Psoas muscle (tissue), 8 donors: ENCODE measurements around the gene FADS2. TPM values are rescaled to one million over a fixed set of nuclear protein-coding genes. Genes with fewer than 3 reads are reported as not detected.

ENCODE experiments used
- ATAC-seq, 4 donors: fragments of 200-7000 bp; cut with Tn5 transposase; one replicate each; pipeline ENCODE4 v1.9.1; 2020; ENCODE audit warnings: moderate library complexity in 3 of 4, mild to moderate bottlenecking in 2 of 4
- DNase-seq, 2 donors: peaks; one replicate each; pipeline ENCODE4 v3.0.0-alpha.2; 2020
- H3K27ac ChIP-seq: fragments of 200-600 bp; one replicate; pipeline ENCODE4 v1.8.0; 2022
- H3K27me3 ChIP-seq, 3 donors: fragments of 200-600 bp in 1 of 3; one replicate each; pipeline versions ENCODE4 v1.6.1 to v1.8.0; 2013 to 2022; ENCODE audit warnings: low read length in 2 of 3, mild to moderate bottlenecking in 2 of 3, moderate library complexity in 1 of 3; ENCODE audit not compliant: insufficient read depth in 3 of 3
- H3K36me3 ChIP-seq, 2 donors: fragments of 200-600 bp in 1 of 2; one replicate each; pipeline versions ENCODE4 v1.6.1 to v1.8.0; 2013 to 2022; ENCODE audit warnings: low read depth in 1 of 2, mild to moderate bottlenecking in 1 of 2, moderate library complexity in 1 of 2; ENCODE audit not compliant: insufficient read depth in 1 of 2
- H3K4me1 ChIP-seq: fragments of 200-600 bp; one replicate; pipeline ENCODE4 v1.8.0; 2022
- H3K4me3 ChIP-seq: fragments of 200-600 bp; one replicate; pipeline ENCODE4 v1.8.0; 2022; ENCODE audit warnings: mild to moderate bottlenecking
- H3K9me3 ChIP-seq: fragments of 200-600 bp; one replicate; pipeline ENCODE4 v1.8.0; 2022
- WGBS, 3 donors: extraction: QIAGEN DNeasy Blood & Tissue Kit; methylation state at CpG; one replicate each; pipeline versions ENCODE4 v1.1.6 to v1.1.7; 2013; 5-methylcytosine and 5-hydroxymethylcytosine counted together
- intact Hi-C, 2 donors: fragments of 100-400 bp; cut with DNase I; formaldehyde crosslinking; loops; one replicate each; pipeline versions ENCODE4 v1.11.0 to v1.14.2; 2022
- polyA plus RNA-seq, 3 donors: library from polyadenylated mRNA; stranded (reverse); fragments of 200-250 nt; gene quantifications; one replicate each; pipeline ENCODE4 v1.2.3, GENCODE V29; 2013
- total RNA-seq, 4 donors: library from RNA; stranded (reverse); fragmentation: NEBNext Ultra II Directional in 2 of 4; extraction: Animal tissue kit (Norgen Biotek cat#: 25700) in 2 of 4; gene quantifications; one replicate each; pipeline versions ENCODE4 v1.2.1 to v1.2.4, GENCODE V29; 2021 to 2023
- TF ChIP-seq, protein P1 (sequence below): fragments of 200-600 bp; IDR thresholded peaks from one replicate; pipeline ENCODE4 v1.8.0; 2022; ENCODE audit warnings: antibody characterized with exemption
- donor health status: healthy with polysubstance abuse.
- donor health status: DM: no; HTN: no; CAD: no; lungs with moderate emphysema.
- donor health status: Bipolar disorder and iron deficiency.
- donor health status: healthy.
- donor health status: DM: yes; HTN: yes; CAD: no.
- donor health status: DM: no; HTN: no; CAD: no.
- donor health status: DM: no; HTN: no; CAD: no.
- donor health status: DM: yes; HTN: yes; CAD: no.

Gene FADS2
- total and polyA plus RNA-seq, 7 donors, result 2.2 to 8.4 (median 5.5) TPM

GRCh38 chr11:61912530-61912898 is 84.4 kb downstream of the FADS2 start:
- Histone ChIP-seq H3K36me3 (no peaks in the 10 kb centered on the region), H3K4me3 (no peak overlapping the region), H3K27ac (no peak overlapping the region), H3K9me3 (no peaks in the 10 kb centered on the region), H3K4me1 (no peaks in the 10 kb centered on the region), H3K27me3 (peaks cover 0 to under 1% (median under 1%) of the 10 kb centered on the region in 3 donors)
- WGBS, 3 donors, result 85 to 88% (median 88%) methylated on average over 6 of the region's 6 CpGs
- intact Hi-C loops, result no loop called here
- DNase-seq (no peak), ATAC-seq (peak in 1 of 4 donors; percentile 17)
- TF ChIP-seq, protein P1, sequence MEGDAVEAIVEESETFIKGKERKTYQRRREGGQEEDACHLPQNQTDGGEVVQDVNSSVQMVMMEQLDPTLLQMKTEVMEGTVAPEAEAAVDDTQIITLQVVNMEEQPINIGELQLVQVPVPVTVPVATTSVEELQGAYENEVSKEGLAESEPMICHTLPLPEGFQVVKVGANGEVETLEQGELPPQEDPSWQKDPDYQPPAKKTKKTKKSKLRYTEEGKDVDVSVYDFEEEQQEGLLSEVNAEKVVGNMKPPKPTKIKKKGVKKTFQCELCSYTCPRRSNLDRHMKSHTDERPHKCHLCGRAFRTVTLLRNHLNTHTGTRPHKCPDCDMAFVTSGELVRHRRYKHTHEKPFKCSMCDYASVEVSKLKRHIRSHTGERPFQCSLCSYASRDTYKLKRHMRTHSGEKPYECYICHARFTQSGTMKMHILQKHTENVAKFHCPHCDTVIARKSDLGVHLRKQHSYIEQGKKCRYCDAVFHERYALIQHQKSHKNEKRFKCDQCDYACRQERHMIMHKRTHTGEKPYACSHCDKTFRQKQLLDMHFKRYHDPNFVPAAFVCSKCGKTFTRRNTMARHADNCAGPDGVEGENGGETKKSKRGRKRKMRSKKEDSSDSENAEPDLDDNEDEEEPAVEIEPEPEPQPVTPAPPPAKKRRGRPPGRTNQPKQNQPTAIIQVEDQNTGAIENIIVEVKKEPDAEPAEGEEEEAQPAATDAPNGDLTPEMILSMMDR, result no peak

- H3K4me3 ChIP-seq, result no peak overlapping the region
These were observed 85.0 kb downstream of the FADS2 start for GRCh38 chr11:61912991-61913698.

DNA sequence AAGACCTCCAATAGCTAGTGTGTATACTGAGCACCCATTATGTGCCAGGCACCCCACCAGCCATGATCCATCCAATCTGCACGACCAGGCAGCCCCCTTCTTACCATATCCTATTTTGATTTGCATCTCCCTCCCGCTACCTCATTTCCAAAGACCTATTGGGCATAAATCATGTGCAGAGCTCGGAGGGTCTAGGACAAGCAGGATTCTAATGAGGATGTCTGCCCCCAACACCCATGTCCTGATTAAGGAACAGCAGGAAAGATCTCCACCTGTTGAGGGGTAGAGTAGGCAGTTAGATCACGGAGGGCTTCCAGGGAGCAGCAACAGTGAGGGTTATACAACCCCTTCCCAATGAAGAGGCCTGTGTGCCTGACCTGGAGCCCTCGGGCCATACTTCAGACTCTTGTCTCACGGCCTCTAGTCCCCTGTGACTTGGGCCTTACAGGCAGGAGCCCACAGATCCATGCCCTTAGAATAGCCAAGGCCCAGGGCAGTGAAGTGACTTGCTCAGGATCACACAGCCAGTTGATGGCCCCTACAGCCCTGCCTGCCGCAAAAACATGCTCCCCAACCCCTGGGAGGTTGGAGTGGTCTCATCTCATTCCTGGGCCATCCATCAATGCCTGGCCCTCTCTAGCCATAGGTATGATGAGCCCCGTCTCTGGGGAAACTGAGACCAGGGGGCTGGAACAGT is 85.7 kb downstream of the FADS2 start:
- Histone ChIP-seq H3K4me1 (no peaks in the 10 kb centered on the region), H3K36me3 (no peaks in the 10 kb centered on the region), H3K4me3 (no peak overlapping the region), H3K27ac (no peak overlapping the region), H3K9me3 (no peaks in the 10 kb centered on the region), H3K27me3 (peaks cover 0 to 11% (median 5%) of the 10 kb centered on the region in 3 donors)
- no peak for DNase-seq
- 77 to 86% (median 78%) methylated on average over 8 of the region's 8 CpGs for WGBS, 3 donors
- ATAC-seq, result no peak
- intact Hi-C loops, result no loop called here
- TF ChIP-seq, protein P1, result no peak

More at GRCh38 chr11:61912991-61913698, 85.0 kb downstream of the FADS2 start:
- TF ChIP-seq, protein P1, result no peak
- no peak overlapping the region for H3K27ac ChIP-seq
- no peaks in the 10 kb centered on the region for H3K9me3 ChIP-seq
- intact Hi-C loops, result no loop called here
- no peaks in the 10 kb centered on the region for H3K36me3 ChIP-seq
- DNase-seq (no peak), ATAC-seq (no peak)
- peaks cover 0 to 6% (median 3%) of the 10 kb centered on the region in 3 donors for H3K27me3 ChIP-seq
- H3K4me1 ChIP-seq, result no peaks in the 10 kb centered on the region
- 68 to 74% (median 71%) methylated on average over 18 of the region's 18 CpGs for WGBS, 3 donors

- Histone ChIP-seq H3K4me3 (peak overlapping the region; percentile 69), H3K4me1 (no peaks in the 10 kb centered on the region), H3K27me3 (peaks cover 0 to 17% (median 5%) of the 10 kb centered on the region in 3 donors), H3K36me3 (no peaks in the 10 kb centered on the region), H3K27ac (no peak overlapping the region), H3K9me3 (no peaks in the 10 kb centered on the region)
- DNase-seq (no peak), ATAC-seq (no peak)
- TF ChIP-seq, protein P1, result no peak
- intact Hi-C loops, result no loop called here
- 83 to 84% (median 83%) methylated on average over 7 of the region's 7 CpGs for WGBS, 3 donors
These were observed 86.5 kb downstream of the FADS2 start for GRCh38 chr11:61914471-61915171.
